HepG2 (cell line): Measurements from ENCODE around the gene SERPINB1. TPM values are rescaled to one million over a fixed set of nuclear protein-coding genes. Genes with fewer than 3 reads are reported as not detected.

ENCODE experiments used
- AGO2 ChIP-seq: fragments of 200-400 bp; formaldehyde crosslinking; optimal IDR thresholded peaks from 2 replicates; pipeline ENCODE3; 2017; ENCODE audit warnings: mild to moderate bottlenecking, low read depth, low read length, moderate library complexity
- ATF7 ChIP-seq, 2 experiments: fragments of 450-650 bp in 1 of 2; sonication (generic) in 1 of 2; formaldehyde crosslinking in 1 of 2; IDR thresholded peaks; 2 replicates each; pipeline versions ENCODE4 v1.4.0 to v1.6.1; 2016 to 2020; ENCODE audit warnings: antibody characterized with exemption in 1 of 2, mild to moderate bottlenecking in 1 of 2, missing genetic modification reagents in 1 of 2
- DMAP1 ChIP-seq: IDR thresholded peaks from 2 replicates; pipeline ENCODE4 v1.6.1; 2016
- ELF4 ChIP-seq: sonication (generic); formaldehyde crosslinking; IDR thresholded peaks from 2 replicates; pipeline ENCODE4 v1.5.0; 2020; ENCODE audit warnings: missing genetic modification reagents, mild to moderate bottlenecking, moderate library complexity, borderline replicate concordance
- ERF ChIP-seq: IDR thresholded peaks from 2 replicates; pipeline ENCODE4 v1.6.1; 2018; ENCODE audit warnings: missing biosample characterization, missing genetic modification reagents
- ETV5 ChIP-seq: IDR thresholded peaks from 2 replicates; pipeline ENCODE4 v1.6.1; 2018; ENCODE audit warnings: missing biosample characterization, missing genetic modification reagents, inconsistent platforms, borderline replicate concordance
- HOXA5 ChIP-seq: sonication (generic); formaldehyde crosslinking; IDR thresholded peaks from 2 replicates; pipeline ENCODE4 v1.4.0; 2020; ENCODE audit warnings: missing genetic modification reagents
- HOXA9 ChIP-seq: sonication (generic); formaldehyde crosslinking; IDR thresholded peaks from 2 replicates; pipeline ENCODE4 v1.8.1; 2022; ENCODE audit warnings: missing genetic modification reagents, mild to moderate bottlenecking, moderate library complexity, borderline replicate concordance
- IKZF4 ChIP-seq: sonication (generic); formaldehyde crosslinking; IDR thresholded peaks from 2 replicates; pipeline ENCODE4 v1.5.1; 2020; ENCODE audit warnings: borderline replicate concordance, mild to moderate bottlenecking, low read depth, missing genetic modification reagents; ENCODE audit errors: not compliant biosample characterization
- IRF2 ChIP-seq: IDR thresholded peaks from 2 replicates; pipeline ENCODE4 v1.6.1; 2018; ENCODE audit warnings: missing genetic modification reagents, missing compliant biosample characterization
- SATB2 ChIP-seq: sonication (generic); formaldehyde crosslinking; IDR thresholded peaks from 2 replicates; pipeline ENCODE4 v1.5.0; 2020; ENCODE audit warnings: missing genetic modification reagents
- SETDB1 ChIP-seq: sonication (generic); formaldehyde crosslinking; IDR thresholded peaks from 2 replicates; pipeline ENCODE4 v1.5.1; 2020; ENCODE audit warnings: missing genetic modification reagents, mild to moderate bottlenecking, borderline replicate concordance
- SPEN ChIP-seq: sonication (generic); formaldehyde crosslinking; IDR thresholded peaks from 2 replicates; pipeline ENCODE4 v1.5.1; 2020; ENCODE audit warnings: low read depth, mild to moderate bottlenecking, missing genetic modification reagents
- SRF ChIP-seq: IDR thresholded peaks from 2 replicates; pipeline ENCODE4 v1.6.1; 2011; ENCODE audit warnings: mild to moderate bottlenecking, low read depth, low read length, moderate library complexity
- TBX2 ChIP-seq: sonication (generic); formaldehyde crosslinking; IDR thresholded peaks from 2 replicates; pipeline ENCODE4 v1.5.0; 2020; ENCODE audit warnings: missing genetic modification reagents, mild to moderate bottlenecking, borderline replicate concordance
- ZKSCAN1 ChIP-seq: fragments of 150-350 bp; IDR thresholded peaks from 2 replicates; pipeline ENCODE4 v1.6.1; 2014; ENCODE audit warnings: low read length
- ZNF343 ChIP-seq: sonication (generic); formaldehyde crosslinking; IDR thresholded peaks from 2 replicates; pipeline ENCODE4 v1.4.0; 2020; ENCODE audit warnings: mild to moderate bottlenecking, missing genetic modification reagents
- ZNF350 ChIP-seq: sonication (generic); formaldehyde crosslinking; IDR thresholded peaks from 2 replicates; pipeline ENCODE4 v1.4.0; 2020; ENCODE audit warnings: mild to moderate bottlenecking, low read depth, missing genetic modification reagents, borderline replicate concordance
- ZNF629 ChIP-seq: sonication (generic); formaldehyde crosslinking; conservative IDR thresholded peaks from 2 replicates; pipeline ENCODE4 v1.5.0; 2020; ENCODE audit warnings: missing genetic modification reagents
- ZNF672 ChIP-seq: sonication (generic); formaldehyde crosslinking; IDR thresholded peaks from 2 replicates; pipeline ENCODE4 v1.8.1; 2022; ENCODE audit warnings: missing genetic modification reagents
- ZNF737 ChIP-seq: sonication (generic); formaldehyde crosslinking; IDR thresholded peaks from 2 replicates; pipeline ENCODE4 v1.5.0; 2020; ENCODE audit warnings: missing genetic modification reagents, mild to moderate bottlenecking, borderline replicate concordance
- ZNF747 ChIP-seq: sonication (generic); formaldehyde crosslinking; IDR thresholded peaks from 2 replicates; pipeline ENCODE4 v1.8.1; 2023; ENCODE audit warnings: missing genetic modification reagents, mild to moderate bottlenecking, borderline replicate concordance
- polyA plus RNA-seq, 8 experiments: library from polyadenylated mRNA; depleted of rRNA in 3 of 8; stranded (reverse) in 7 of 8; unstranded in 1 of 8; fragments of >200 nt; fragmentation: Illumina TruSeq in 4 of 8; extraction: Trizol in 4 of 8; gene quantifications; 2 replicates each; pipeline versions ENCODE4 v1.2.1 to v1.2.3, GENCODE V29; 2011 to 2016; ENCODE audit warnings: low read depth in 4 of 8, missing spikeins in 1 of 8, mixed read lengths in 1 of 8; ENCODE audit not compliant: insufficient read depth in 1 of 8
- total RNA-seq, 5 experiments: library from RNA; depleted of rRNA; stranded (reverse); fragments of >200 nt; fragmentation: Illumina TruSeq; extraction: Trizol; gene quantifications; 2 replicates each; pipeline ENCODE4 v1.2.3, GENCODE V29; 2016; ENCODE audit warnings: low read depth in 1 of 5
- TF ChIP-seq, protein P1 (sequence below): sonication (generic); formaldehyde crosslinking; IDR thresholded peaks from 2 replicates; pipeline ENCODE4 v1.4.0; 2020; ENCODE audit warnings: missing genetic modification reagents
- TF ChIP-seq, protein P2 (sequence below): sonication (generic); formaldehyde crosslinking; IDR thresholded peaks from 2 replicates; pipeline ENCODE4 v1.4.0; 2020; ENCODE audit warnings: missing genetic modification reagents, borderline replicate concordance

Gene SERPINB1
- total and polyA plus RNA-seq, 2 of the 13 experiments (the other 11 are each of a cell fraction or from before 2014, with no cell fraction given) = 41.4 to 60.5 TPM

DNA sequence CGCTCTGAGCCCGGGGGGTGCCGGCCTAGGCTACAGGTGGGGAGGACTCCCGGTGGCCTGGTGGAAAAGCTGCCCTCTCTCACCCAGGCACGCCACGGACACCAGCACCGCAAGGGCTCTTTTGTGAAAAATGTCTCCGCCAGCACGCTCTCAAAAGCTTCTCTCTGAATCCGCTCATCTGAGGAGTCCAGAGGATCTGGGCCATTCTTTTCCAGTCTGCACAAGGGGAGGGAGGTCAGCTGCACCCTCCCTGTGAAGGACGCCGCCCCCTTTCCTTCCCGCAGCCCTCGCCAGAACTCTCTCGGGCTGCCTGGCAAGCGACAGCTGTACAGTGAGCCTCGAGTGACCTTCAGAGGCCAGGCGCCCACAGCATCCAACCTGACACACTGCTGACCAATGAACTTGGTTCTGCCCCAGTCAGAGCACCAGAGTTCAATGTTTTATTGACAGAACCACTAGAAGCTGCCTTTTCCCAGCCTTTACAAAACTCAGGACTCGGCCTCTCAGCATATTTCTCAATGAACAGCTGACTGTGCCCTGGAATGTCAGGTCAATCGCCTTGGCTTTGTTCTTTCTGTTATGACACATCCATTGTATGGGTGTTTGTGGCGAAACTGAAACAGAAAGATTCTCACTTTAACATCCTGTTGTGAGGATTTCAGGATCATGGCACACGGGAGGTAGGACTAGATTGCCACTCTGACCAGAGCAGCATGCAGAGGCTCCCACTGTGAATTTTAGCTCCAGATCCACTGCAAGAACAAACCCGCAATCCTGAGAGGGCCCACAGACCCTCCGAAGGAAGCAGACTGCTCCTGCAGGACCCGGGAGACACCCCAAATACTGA, 34.8 kb upstream of the SERPINB1 start (continued):
- TF ChIP-seq, protein P1, sequence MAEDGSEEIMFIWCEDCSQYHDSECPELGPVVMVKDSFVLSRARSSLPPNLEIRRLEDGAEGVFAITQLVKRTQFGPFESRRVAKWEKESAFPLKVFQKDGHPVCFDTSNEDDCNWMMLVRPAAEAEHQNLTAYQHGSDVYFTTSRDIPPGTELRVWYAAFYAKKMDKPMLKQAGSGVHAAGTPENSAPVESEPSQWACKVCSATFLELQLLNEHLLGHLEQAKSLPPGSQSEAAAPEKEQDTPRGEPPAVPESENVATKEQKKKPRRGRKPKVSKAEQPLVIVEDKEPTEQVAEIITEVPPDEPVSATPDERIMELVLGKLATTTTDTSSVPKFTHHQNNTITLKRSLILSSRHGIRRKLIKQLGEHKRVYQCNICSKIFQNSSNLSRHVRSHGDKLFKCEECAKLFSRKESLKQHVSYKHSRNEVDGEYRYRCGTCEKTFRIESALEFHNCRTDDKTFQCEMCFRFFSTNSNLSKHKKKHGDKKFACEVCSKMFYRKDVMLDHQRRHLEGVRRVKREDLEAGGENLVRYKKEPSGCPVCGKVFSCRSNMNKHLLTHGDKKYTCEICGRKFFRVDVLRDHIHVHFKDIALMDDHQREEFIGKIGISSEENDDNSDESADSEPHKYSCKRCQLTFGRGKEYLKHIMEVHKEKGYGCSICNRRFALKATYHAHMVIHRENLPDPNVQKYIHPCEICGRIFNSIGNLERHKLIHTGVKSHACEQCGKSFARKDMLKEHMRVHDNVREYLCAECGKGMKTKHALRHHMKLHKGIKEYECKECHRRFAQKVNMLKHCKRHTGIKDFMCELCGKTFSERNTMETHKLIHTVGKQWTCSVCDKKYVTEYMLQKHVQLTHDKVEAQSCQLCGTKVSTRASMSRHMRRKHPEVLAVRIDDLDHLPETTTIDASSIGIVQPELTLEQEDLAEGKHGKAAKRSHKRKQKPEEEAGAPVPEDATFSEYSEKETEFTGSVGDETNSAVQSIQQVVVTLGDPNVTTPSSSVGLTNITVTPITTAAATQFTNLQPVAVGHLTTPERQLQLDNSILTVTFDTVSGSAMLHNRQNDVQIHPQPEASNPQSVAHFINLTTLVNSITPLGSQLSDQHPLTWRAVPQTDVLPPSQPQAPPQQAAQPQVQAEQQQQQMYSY = peak; percentile 71; the same call in 1 of the 2 replicates
- TF ChIP-seq SETDB1 (no peak; the same call in 1 of the 2 replicates), AGO2 (no peak), TBX2 (CRISPR knock-in tag) (peak; percentile 99), ERF (CRISPR knock-in tag) (peak; percentile 99), ETV5 (CRISPR knock-in tag) (peak; percentile 97), ZKSCAN1 (no peak), ZNF737 (CRISPR knock-in tag) (no peak), ZNF350 (peak; percentile 92), ZNF343 (CRISPR knock-in tag) (0 out of 2 replicates have a peak, but pooled peaks have one; percentile 52), SRF (peak; percentile 22; the same call in 1 of the 2 replicates), ZNF747 (CRISPR knock-in tag) (peak; percentile 99), HOXA9 (CRISPR knock-in tag) (no peak; the same call in 1 of the 2 replicates), IKZF4 (peak; percentile 82), ELF4 (CRISPR knock-in tag) (peak; percentile 85; the same call in 1 of the 2 replicates), SPEN (CRISPR knock-in tag) (peak; percentile 93), ZNF629 (CRISPR knock-in tag) (peak; percentile 70), HOXA5 (CRISPR knock-in tag) (peak; percentile 97), IRF2 (peak; percentile 100), ATF7 (IDR thresholded peaks at IDR 0.05) (peak; percentile 77), ATF7 (CRISPR knock-in tag; IDR thresholded peaks at IDR 0.05) (peak; percentile 96; the same call in 1 of the 2 replicates), DMAP1 (CRISPR knock-in tag) (peak; percentile 83), ZNF672 (CRISPR knock-in tag) (no peak), SATB2 (CRISPR knock-in tag) (peak; percentile 84)
- TF ChIP-seq, protein P2, sequence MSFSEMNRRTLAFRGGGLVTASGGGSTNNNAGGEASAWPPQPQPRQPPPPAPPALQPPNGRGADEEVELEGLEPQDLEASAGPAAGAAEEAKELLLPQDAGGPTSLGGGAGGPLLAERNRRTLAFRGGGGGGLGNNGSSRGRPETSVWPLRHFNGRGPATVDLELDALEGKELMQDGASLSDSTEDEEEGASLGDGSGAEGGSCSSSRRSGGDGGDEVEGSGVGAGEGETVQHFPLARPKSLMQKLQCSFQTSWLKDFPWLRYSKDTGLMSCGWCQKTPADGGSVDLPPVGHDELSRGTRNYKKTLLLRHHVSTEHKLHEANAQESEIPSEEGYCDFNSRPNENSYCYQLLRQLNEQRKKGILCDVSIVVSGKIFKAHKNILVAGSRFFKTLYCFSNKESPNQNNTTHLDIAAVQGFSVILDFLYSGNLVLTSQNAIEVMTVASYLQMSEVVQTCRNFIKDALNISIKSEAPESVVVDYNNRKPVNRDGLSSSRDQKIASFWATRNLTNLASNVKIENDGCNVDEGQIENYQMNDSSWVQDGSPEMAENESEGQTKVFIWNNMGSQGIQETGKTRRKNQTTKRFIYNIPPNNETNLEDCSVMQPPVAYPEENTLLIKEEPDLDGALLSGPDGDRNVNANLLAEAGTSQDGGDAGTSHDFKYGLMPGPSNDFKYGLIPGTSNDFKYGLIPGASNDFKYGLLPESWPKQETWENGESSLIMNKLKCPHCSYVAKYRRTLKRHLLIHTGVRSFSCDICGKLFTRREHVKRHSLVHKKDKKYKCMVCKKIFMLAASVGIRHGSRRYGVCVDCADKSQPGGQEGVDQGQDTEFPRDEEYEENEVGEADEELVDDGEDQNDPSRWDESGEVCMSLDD (CRISPR knock-in tag) = peak; percentile 86; the same call in 1 of the 2 replicates
